Astrocyte (in vitro differentiated cells and primary cell): ENCODE measurements around the gene SRRM4.

Experiments used
- CTCF ChIP-seq: IDR thresholded peaks from 2 replicates; pipeline ENCODE4 v1.5.1; 2011; ENCODE audit warnings: low read depth, mild to moderate bottlenecking, inconsistent platforms, low read length, moderate library complexity; ENCODE audit not compliant: insufficient read depth
- EZH2 ChIP-seq: IDR thresholded peaks from 2 replicates; pipeline ENCODE4 v1.6.1; 2012; ENCODE audit warnings: mild to moderate bottlenecking, low read length, inconsistent platforms; ENCODE audit not compliant: insufficient read depth

GRCh38 chr12:119157978-119158377, 176.6 kb downstream of the SRRM4 start:
- TF ChIP-seq CTCF = no peak
- no peak for TF ChIP-seq EZH2
